HCT116 (cell line): ENCODE results near the gene IFT122.

ENCODE experiments used
- ATF3 ChIP-seq: IDR thresholded peaks from 2 replicates; pipeline ENCODE4 v1.6.1; 2012
- CEBPB ChIP-seq: IDR thresholded peaks from 2 replicates; pipeline ENCODE4 v1.6.1; 2012; ENCODE audit warnings: low read depth
- CTCF ChIP-seq, 3 experiments: fragments of 200-600 bp in 1 of 3; sonication (generic) in 1 of 3; IDR thresholded peaks in 2 of 3; conservative IDR thresholded peaks in 1 of 3; 2 replicates each; pipeline ENCODE4 v1.5.1; 2012 to 2017; ENCODE audit warnings: low read depth in 2 of 3, low read length in 2 of 3, antibody characterized with exemption in 1 of 3, borderline replicate concordance in 1 of 3, control low read depth in 1 of 3, mild to moderate bottlenecking in 1 of 3, mixed read lengths in 1 of 3, mixed run types in 1 of 3, moderate library complexity in 1 of 3; ENCODE audit not compliant: insufficient read depth in 1 of 3
- EZH2 ChIP-seq: fragments of 200-600 bp; sonication (generic); IDR thresholded peaks from 2 replicates; pipeline ENCODE4 v1.6.1; 2017; ENCODE audit warnings: antibody characterized with exemption, mixed run types
- EZH2phosphoT487 ChIP-seq: fragments of 200-600 bp; IDR thresholded peaks from 2 replicates; pipeline ENCODE4 v1.6.1; 2018; ENCODE audit warnings: antibody characterized with exemption, borderline replicate concordance
- JUND ChIP-seq: IDR thresholded peaks from 2 replicates; pipeline ENCODE4 v1.6.1; 2012
- MAX ChIP-seq: IDR thresholded peaks from 2 replicates; pipeline ENCODE4 v1.6.1; 2012
- POLR2A ChIP-seq: IDR thresholded peaks from 2 replicates; pipeline ENCODE4 v1.7.0; 2011; ENCODE audit warnings: borderline replicate concordance; ENCODE audit not compliant: insufficient read depth, insufficient read length; ENCODE audit errors: extremely low read depth
- REST ChIP-seq: IDR thresholded peaks from 2 replicates; pipeline ENCODE4 v1.6.1; 2012; ENCODE audit warnings: low read depth
- SIN3A ChIP-seq: IDR thresholded peaks from 2 replicates; pipeline ENCODE4 v1.6.1; 2012; ENCODE audit warnings: low read depth
- SRF ChIP-seq: IDR thresholded peaks from 2 replicates; pipeline ENCODE4 v1.6.1; 2012; ENCODE audit warnings: low read depth
- YY1 ChIP-seq: IDR thresholded peaks from 2 replicates; pipeline ENCODE4 v1.6.1; 2011; ENCODE audit warnings: low read length, low read depth, moderate library complexity, mild to moderate bottlenecking; ENCODE audit not compliant: insufficient replicate concordance; ENCODE audit errors: extremely low read depth
- ZFX ChIP-seq: fragments of 450-650 bp; IDR thresholded peaks from 2 replicates; pipeline ENCODE4 v1.6.1; 2017
- ZNF274 ChIP-seq: fragments of 200-500 bp; sonication (Bioruptor generic); IDR thresholded peaks from 2 replicates; pipeline ENCODE4 v1.6.1; 2014; ENCODE audit warnings: mild to moderate bottlenecking, low read depth, low read length, inconsistent platforms

GRCh38 chr3:129445471-129445870 lies 5.4 kb downstream of the IFT122 start:
- TF ChIP-seq CTCF (IDR thresholded peaks at IDR 0.05 in 2 of 3, conservative IDR thresholded peaks at IDR 0.05 in 1 of 3; ENCODE audit: borderline replicate concordance in 1 of 3, insufficient read depth in 1 of 3, low read depth in 2 of 3, low read length in 2 of 3) = no peak
- TF ChIP-seq EZH2 = no peak
- TF ChIP-seq REST = no peak
- TF ChIP-seq POLR2A = no peak
- TF ChIP-seq JUND = no peak
- TF ChIP-seq MAX = no peak
- TF ChIP-seq CEBPB = no peak
- TF ChIP-seq SIN3A = no peak
- TF ChIP-seq YY1 = no peak
- no peak for TF ChIP-seq EZH2phosphoT487
- TF ChIP-seq ATF3 = no peak
- no peak for TF ChIP-seq SRF
- no peak for TF ChIP-seq ZNF274
- no peak for TF ChIP-seq ZFX
